ENCODE measurements around the gene TFPI.
A peak's percentile ranks its signal among the peaks of the same experiment; 100 is the strongest.
"Not testable (repeated sequence)": the region's sequence is repeated elsewhere in the genome, so short reads cannot be mapped to it uniquely, and the experiment has no call there.

TFPI gene

GRCh38 chr2:187554011-187554703 is at the start of gene TFPI:
TFPI (minus strand) TSS chr2:187554435; CDS start chr2:187503768, 50,667 bp downstream.
- no peak for FAIRE-seq

- FAIRE-seq: peak; percentile 94
These were observed 40.6 kb upstream of the TFPI start for GRCh38 chr2:187594801-187595200.

GRCh38 chr2:187593697-187594096 is 39.5 kb upstream of the TFPI start:
- FAIRE-seq: no peak

GRCh38 chr2:187593098-187593497 is 38.9 kb upstream of the TFPI start:
- peak; percentile 31 for FAIRE-seq

- FAIRE-seq: no peak
These were observed 35.9 kb upstream of the TFPI start for GRCh38 chr2:187590175-187590574.

- no peak for FAIRE-seq
These were observed 31.9 kb upstream of the TFPI start for GRCh38 chr2:187586011-187586641.

GRCh38 chr2:187581125-187581896 is 27.1 kb upstream of the TFPI start:
- FAIRE-seq: no peak

GRCh38 chr2:187580462-187581124 is 26.4 kb upstream of the TFPI start:
- FAIRE-seq: peak; percentile 97

GRCh38 chr2:187577310-187577709 is 23.1 kb upstream of the TFPI start:
- FAIRE-seq: peak; percentile 89

- FAIRE-seq: peak; percentile 42
These were observed 22.7 kb upstream of the TFPI start for GRCh38 chr2:187576906-187577305.

- no peak for FAIRE-seq
These were observed 21.5 kb upstream of the TFPI start for GRCh38 chr2:187575751-187576067.

- FAIRE-seq: peak; percentile 96
These were observed 20.9 kb upstream of the TFPI start for GRCh38 chr2:187574969-187575750.

- no peak for FAIRE-seq
These were observed 19.5 kb upstream of the TFPI start for GRCh38 chr2:187573722-187574121.

- FAIRE-seq: not testable (repeated sequence)
These were observed 17.8 kb upstream of the TFPI start for GRCh38 chr2:187571996-187572395.

GRCh38 chr2:187569571-187569970 is 15.3 kb upstream of the TFPI start:
- no peak for FAIRE-seq

- no peak for FAIRE-seq
These were observed 14.8 kb upstream of the TFPI start for GRCh38 chr2:187569042-187569441.

GRCh38 chr2:187567126-187567525 is 12.9 kb upstream of the TFPI start:
- peak; percentile 19 for FAIRE-seq

GRCh38 chr2:187566712-187567111 is 12.5 kb upstream of the TFPI start:
- FAIRE-seq: no peak

GRCh38 chr2:187566266-187566665 is 12.0 kb upstream of the TFPI start:
- FAIRE-seq: no peak

- not testable (repeated sequence) for FAIRE-seq
These were observed 11.4 kb upstream of the TFPI start for GRCh38 chr2:187565618-187566017.

GRCh38 chr2:187556493-187556892 is 2.3 kb upstream of the TFPI start:
- not testable (repeated sequence) for FAIRE-seq

- FAIRE-seq: no peak
These were observed 458 bp upstream of the TFPI start for GRCh38 chr2:187554704-187555082.

All from G401.6 (cell line).